Motor neuron (in vitro differentiated cells): ENCODE data around the gene ZNF598. TPM values are rescaled to one million over a fixed set of nuclear protein-coding genes. Genes with fewer than 3 reads are reported as not detected.

Experiments
- ATAC-seq, 8 experiments: fragments of 200-7000 bp; cut with Tn5 transposase; replicated peaks in 6 of 8; 2 replicates each; pipeline ENCODE4 v1.8.0; 2021; ENCODE audit warnings: mild to moderate bottlenecking in 8 of 8, moderate library complexity in 8 of 8
- H3K27ac ChIP-seq, 2 donors: fragments of 250-450 bp; sonication (Bioruptor Pico); 2 replicates each; pipeline ENCODE4 v1.9.0; 2021; ENCODE audit warnings: antibody characterized with exemption in 2 of 2, mild to moderate bottlenecking in 2 of 2, moderate library complexity in 1 of 2
- H3K4me1 ChIP-seq, 2 donors: fragments of 250-450 bp; sonication (Bioruptor Pico); replicated peaks in 1 of 2; 2 replicates each; pipeline ENCODE4 v1.6.1; 2021; ENCODE audit warnings: antibody characterized with exemption in 2 of 2, mild to moderate bottlenecking in 2 of 2, moderate library complexity in 1 of 2
- H3K4me3 ChIP-seq, 5 donors: fragments of 250-450 bp; sonication (Bioruptor Pico); 2 replicates each; pipeline ENCODE4 v1.9.0; 2021; ENCODE audit warnings: antibody characterized with exemption in 5 of 5, mild to moderate bottlenecking in 5 of 5, moderate library complexity in 4 of 5
- WGBS, 10 experiments: fragments of 450-650 bp; shearing (Covaris generic); methylation state at CpG; one replicate each; pipeline ENCODE4 v1.0.0; 2022; 5-methylcytosine and 5-hydroxymethylcytosine counted together
- in situ Hi-C, 9 experiments: fragments of 400-800 bp; cut with MboI; loops; one replicate each; pipeline ENCODE4 v1.15.0; 2021; ENCODE audit warnings: low sequenced_read_pairs in 9 of 9, low pct_unique_long_range_greater_than_20kb in 2 of 9; ENCODE audit not compliant: unreplicated experiment in 9 of 9
- total RNA-seq, 8 experiments: library from RNA; unstranded; fragments of 300-600 nt; gene quantifications; 2 replicates each; pipeline versions ENCODE4 v1.2.3 to v1.2.4, GENCODE V29; 2022

The ZNF598 gene
- total RNA-seq, 8 experiments from 2014 or later: 17.6 to 49.1 (median 27.6) TPM

- peak in 1 of 8 experiments; percentile 1 for ATAC-seq
- peak overlapping the region; percentile 94 to 98 for H3K27ac ChIP-seq
- 0 to 13% (median 0%) methylated on average over 1 to 7 of the region's 23 CpGs; no CpG with 5 or more reads in 3 of the 10 experiments for WGBS, 10 experiments
- peaks cover 42 to 50% of the 10 kb centered on the region in 2 donors for H3K4me1 ChIP-seq
- peak overlapping the region; percentile 82 to 100 (median 98) for H3K4me3 ChIP-seq
- in situ Hi-C loops: loop anchor here in 3 of 9 experiments (25.0 kb wide), 1 partner anchor 129 kb away; the partner anchor contains the start of genes PKD1 (in 3 of the 3) and RAB26 (in 3 of the 3)
Observed at GRCh38 chr16:2008631-2009163, 924 bp downstream of the ZNF598 start.

- Histone ChIP-seq H3K27ac (peak overlapping the region in 1 of 2 donors; percentile 98), H3K4me1 (peaks cover 46 to 56% of the 10 kb centered on the region in 2 donors), H3K4me3 (peak overlapping the region; percentile 82 to 100 (median 98))
- in situ Hi-C loops: loop anchor here in 3 of 9 experiments (25.0 kb wide), 1 partner anchor 129 kb away; the partner anchor contains the start of genes PKD1 (in 3 of the 3) and RAB26 (in 3 of the 3)
- peak in 3 of 8 experiments; percentile 12 to 44 (median 17) for ATAC-seq
- WGBS, 10 experiments: 0 to 76% (median 23%) methylated on average over 1 to 7 of the region's 15 CpGs; no CpG with 5 or more reads in 5 of the 10 experiments
Observed at GRCh38 chr16:2008009-2008526, 1.6 kb downstream of the ZNF598 start.

DNA sequence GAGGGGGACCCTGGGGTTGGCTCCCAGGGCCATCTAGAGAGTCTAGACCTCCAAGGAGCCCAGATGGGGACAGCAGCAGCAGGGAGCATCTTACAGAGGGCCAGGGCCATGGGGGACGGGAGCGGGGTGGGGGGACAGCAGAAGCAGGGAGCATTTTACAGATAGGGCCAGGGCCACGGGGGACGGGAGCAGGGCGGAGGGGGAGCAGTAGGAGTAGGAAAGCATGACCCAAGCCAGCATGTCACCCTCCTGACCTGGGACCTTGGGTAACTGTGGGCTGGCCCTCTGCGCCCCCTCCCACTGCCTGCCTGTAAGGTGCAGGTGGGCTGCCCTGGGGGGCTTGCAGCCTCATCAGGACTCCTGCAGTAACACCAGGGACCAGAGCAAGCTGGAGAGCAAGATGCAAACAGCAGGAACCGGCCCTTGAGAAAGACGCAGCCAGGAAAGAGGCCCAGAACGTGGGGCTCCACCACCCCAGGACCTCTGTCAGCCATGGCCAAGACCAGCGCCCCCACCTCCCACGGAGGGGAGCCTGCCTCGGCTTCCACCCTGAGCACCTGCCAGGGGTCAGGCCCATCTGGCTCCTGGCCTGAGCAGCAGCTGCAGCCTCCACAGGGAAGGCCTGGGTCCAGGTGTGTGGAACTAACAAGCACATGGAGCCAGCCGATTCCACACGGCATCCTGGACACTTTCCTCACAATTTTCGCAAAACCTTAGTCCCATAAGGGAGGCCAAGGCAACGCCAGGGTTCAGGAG lies 2.4 kb downstream of the ZNF598 start:
- no peak for ATAC-seq
- Histone ChIP-seq H3K4me1 (peaks cover 46 to 56% of the 10 kb centered on the region in 2 donors), H3K27ac (no peak overlapping the region), H3K4me3 (peak overlapping the region in 3 of 5 donors; percentile 92 to 100 (median 99))
- 50 to 90% (median 82%) methylated on average over 2 to 6 of the region's 16 CpGs; no CpG with 5 or more reads in 6 of the 10 experiments for WGBS, 10 experiments
- in situ Hi-C loops: loop anchor here in 3 of 9 experiments (25.0 kb wide), 1 partner anchor 130 kb away; the partner anchor contains the start of genes PKD1 (in 3 of the 3) and RAB26 (in 3 of the 3)

DNA sequence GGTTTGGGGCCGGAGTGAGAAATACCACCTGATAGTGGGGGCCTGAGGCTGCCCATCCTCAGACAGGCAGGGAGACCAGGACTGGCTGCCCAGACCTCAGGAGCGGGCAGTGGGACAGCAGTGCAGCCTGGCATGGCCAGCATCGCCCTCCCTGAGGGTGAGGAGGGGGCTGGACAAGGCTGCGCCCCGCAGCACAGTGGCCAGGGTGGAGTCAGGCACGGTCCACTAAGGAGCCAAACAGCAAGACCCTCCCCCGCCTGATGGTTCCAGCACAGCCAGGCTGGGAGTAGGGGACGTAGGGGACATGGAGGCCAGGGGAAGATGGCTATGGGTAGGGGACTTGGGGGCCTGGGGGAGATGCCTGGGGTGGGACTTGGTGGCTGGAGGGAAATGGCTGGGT lies 3.3 kb downstream of the ZNF598 start:
- Histone ChIP-seq H3K27ac (no peak overlapping the region), H3K4me1 (peaks cover 46 to 56% of the 10 kb centered on the region in 2 donors), H3K4me3 (peak overlapping the region in 1 of 5 donors; percentile 100)
- in situ Hi-C loops: loop anchor here in 3 of 9 experiments (25.0 kb wide), 1 partner anchor 131 kb away; the partner anchor contains the start of genes PKD1 (in 3 of the 3) and RAB26 (in 3 of the 3)
- WGBS, 10 experiments: 60 to 100% (median 100%) methylated on average over 1 to 2 of the region's 8 CpGs; no CpG with 5 or more reads in 7 of the 10 experiments
- ATAC-seq: no peak

DNA sequence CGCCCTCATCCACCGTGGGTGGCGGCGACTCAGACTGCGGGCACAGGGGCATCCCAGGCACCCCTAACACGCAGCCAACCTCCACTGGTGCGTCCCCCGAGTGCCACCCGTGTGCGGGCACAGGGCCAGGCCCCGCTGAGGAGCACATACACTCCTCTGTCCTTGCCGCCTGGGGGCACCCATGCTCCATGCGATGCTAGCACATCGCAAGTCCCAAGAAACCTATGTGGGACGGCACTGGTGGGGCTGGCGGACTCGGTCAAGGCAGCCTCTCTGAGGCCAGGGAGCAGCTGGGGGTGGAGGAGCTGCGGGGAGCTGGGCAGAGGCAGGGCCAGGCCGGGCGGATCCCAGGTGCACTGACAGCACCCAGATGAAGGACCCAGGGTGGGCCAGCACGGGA lies 4.0 kb downstream of the ZNF598 start:
- H3K27ac ChIP-seq: peak overlapping the region in 1 of 2 donors; percentile 96
- WGBS, 10 experiments: 0 to 100% (median 87%) methylated on average over 1 to 3 of the region's 21 CpGs; no CpG with 5 or more reads in 6 of the 10 experiments
- in situ Hi-C loops: loop anchor here in 3 of 9 experiments (25.0 kb wide), 1 partner anchor 132 kb away; the partner anchor contains the start of genes PKD1 (in 3 of the 3) and RAB26 (in 3 of the 3)
- peaks cover 44 to 54% of the 10 kb centered on the region in 2 donors for H3K4me1 ChIP-seq
- no peak for ATAC-seq
- peak overlapping the region in 1 of 5 donors; percentile 100 for H3K4me3 ChIP-seq

DNA sequence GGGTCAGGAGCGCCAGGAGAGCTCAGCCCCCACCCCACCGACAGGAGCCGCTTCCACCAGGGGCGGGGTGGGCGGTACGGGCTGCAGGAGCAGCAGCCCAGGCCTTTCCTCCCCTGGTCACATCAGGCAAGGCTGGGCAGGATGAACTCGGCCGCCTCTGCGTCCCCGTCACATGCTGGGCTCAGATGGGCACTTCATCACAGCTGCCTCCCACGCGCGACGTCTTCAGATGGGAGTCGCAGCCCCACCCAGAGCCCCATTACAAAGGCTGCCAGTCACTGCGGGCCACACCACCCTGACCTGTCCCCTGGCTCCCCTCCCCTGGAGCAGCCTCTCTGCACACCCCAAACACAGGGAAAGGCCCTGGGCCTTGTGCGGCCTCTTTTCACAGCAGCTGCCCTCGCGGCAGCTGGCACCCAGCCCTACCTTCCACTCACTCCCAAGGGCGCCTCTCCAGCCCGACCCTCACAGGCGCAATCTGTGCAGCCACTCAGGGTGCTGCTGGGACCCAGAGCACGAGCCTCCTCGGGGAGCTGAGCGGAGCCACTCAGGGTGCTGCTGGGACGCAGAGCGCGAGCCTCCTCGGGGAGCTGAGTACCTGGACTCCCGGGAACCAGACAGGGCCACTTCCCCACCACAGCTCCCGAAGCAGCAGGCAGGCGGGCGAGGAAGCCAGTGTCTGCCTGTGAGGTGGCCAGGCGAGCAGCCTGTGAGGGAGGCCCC lies 4.7 kb downstream of the ZNF598 start:
- Histone ChIP-seq H3K4me3 (peak overlapping the region in 2 of 5 donors; percentile 6 to 27), H3K4me1 (peaks cover 37 to 47% of the 10 kb centered on the region in 2 donors), H3K27ac (peak overlapping the region; percentile 96)
- in situ Hi-C loops: loop anchor here in 3 of 9 experiments (25.0 kb wide), 1 partner anchor 132 kb away; the partner anchor contains the start of genes PKD1 (in 3 of the 3) and RAB26 (in 3 of the 3)
- 33 to 90% (median 68%) methylated on average over 2 to 7 of the region's 34 CpGs; no CpG with 5 or more reads in 5 of the 10 experiments for WGBS, 10 experiments
- peak in 5 of 8 experiments; percentile 7 to 47 (median 42) for ATAC-seq

- WGBS, 10 experiments: 0 to 75% (median 17%) methylated on average over 1 to 5 of the region's 36 CpGs; no CpG with 5 or more reads in 5 of the 10 experiments
- H3K27ac ChIP-seq: peak overlapping the region; percentile 96
- peaks cover 37 to 47% of the 10 kb centered on the region in 2 donors for H3K4me1 ChIP-seq
- peak overlapping the region in 4 of 5 donors; percentile 5 to 27 (median 16) for H3K4me3 ChIP-seq
- peak; percentile 57 to 87 (median 80) for ATAC-seq
- in situ Hi-C loops: loop anchor here in 3 of 9 experiments (25.0 kb wide), 1 partner anchor 133 kb away; the partner anchor contains the start of genes PKD1 (in 3 of the 3) and RAB26 (in 3 of the 3)
Observed at GRCh38 chr16:2003827-2004641, 5.6 kb downstream of the ZNF598 start.

- H3K27ac ChIP-seq: peak overlapping the region; percentile 96
- no peak for ATAC-seq
- peaks cover 34 to 45% of the 10 kb centered on the region in 2 donors for H3K4me1 ChIP-seq
- peak overlapping the region in 3 of 5 donors; percentile 9 to 27 (median 22) for H3K4me3 ChIP-seq
- WGBS, 10 experiments: 0 to 100% (median 77%) methylated on average over 1 to 4 of the region's 8 CpGs; no CpG with 5 or more reads in 6 of the 10 experiments
- in situ Hi-C loops: loop anchor here in 3 of 9 experiments (25.0 kb wide), 1 partner anchor 134 kb away; the partner anchor contains the start of genes PKD1 (in 3 of the 3) and RAB26 (in 3 of the 3)
Observed at GRCh38 chr16:2003231-2003826, 6.3 kb downstream of the ZNF598 start.

GRCh38 chr16:2002406-2003230 lies 7.0 kb downstream of the ZNF598 start:
- Histone ChIP-seq H3K4me1 (peaks cover 27 to 38% of the 10 kb centered on the region in 2 donors), H3K4me3 (no peak overlapping the region), H3K27ac (no peak overlapping the region)
- no peak for ATAC-seq
- in situ Hi-C loops: loop anchor here in 3 of 9 experiments (25.0 kb wide), 1 partner anchor 135 kb away; the partner anchor contains the start of genes PKD1 (in 3 of the 3) and RAB26 (in 3 of the 3)
- WGBS, 10 experiments: 96% methylated on average over 5 to 19 of the region's 47 CpGs; no CpG with 5 or more reads in 8 of the 10 experiments
